Stimulated activated CD4-positive, alpha-beta T cell treated with anti-CD3 and anti-CD28 coated beads, TNF-alpha, amount 100 ng/mL, for 1 hour (primary cell): Measurements from ENCODE around the gene SLC2A13.
"Not testable (repeated sequence)": the region's sequence is repeated elsewhere in the genome, so short reads cannot be mapped to it uniquely, and the experiment has no call there.

Experiments used
- DNase-seq, 3 donors: peaks; one replicate each; pipeline ENCODE4 v3.0.0-alpha.2; 2020; ENCODE audit warnings: low read depth in 3 of 3, low spot score in 1 of 3

SLC2A13 gene

DNA sequence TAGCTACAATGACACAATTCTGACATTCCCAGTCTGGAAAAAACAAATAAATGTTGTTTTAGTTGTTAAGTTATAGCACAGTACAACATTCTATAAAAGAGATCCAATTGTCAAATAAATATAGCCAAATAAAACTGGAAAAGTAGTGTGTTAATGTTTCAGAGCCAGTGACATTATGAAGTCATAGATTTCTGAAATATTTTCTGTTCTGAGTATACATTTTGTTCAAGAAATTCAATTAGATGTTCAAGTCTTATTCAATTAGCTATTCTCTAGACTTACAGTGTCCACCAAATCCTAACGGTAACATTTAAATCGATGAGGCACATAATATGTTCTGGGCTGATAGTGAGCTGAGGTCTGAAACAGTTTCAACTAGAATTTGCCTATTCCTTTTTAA is 290.1 kb downstream of the SLC2A13 start:
- DNase-seq: no peak

DNA sequence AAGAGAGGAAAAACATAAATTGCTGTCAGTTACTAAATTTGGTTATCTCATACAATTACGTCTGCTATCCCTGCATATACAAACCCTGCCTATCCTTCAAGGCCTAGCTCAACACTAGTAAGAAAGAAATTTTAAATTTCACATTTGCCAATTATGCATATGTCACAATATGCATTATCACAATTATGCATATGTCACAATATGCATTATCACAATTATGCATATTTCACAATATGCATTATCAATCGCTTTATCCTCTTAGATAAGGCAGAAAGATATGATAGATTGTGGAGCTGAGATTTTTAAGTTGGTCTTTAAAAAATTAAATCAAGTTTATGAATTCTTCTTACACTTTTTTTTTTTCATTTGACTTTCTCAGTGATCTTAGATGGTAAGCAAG is 291.3 kb downstream of the SLC2A13 start:
- no peak for DNase-seq

- no peak for DNase-seq
Measured at GRCh38 chr12:39813776-39814175, 292.1 kb downstream of the SLC2A13 start.

GRCh38 chr12:39812456-39812855 is 293.4 kb downstream of the SLC2A13 start:
- not testable (repeated sequence) for DNase-seq

DNA sequence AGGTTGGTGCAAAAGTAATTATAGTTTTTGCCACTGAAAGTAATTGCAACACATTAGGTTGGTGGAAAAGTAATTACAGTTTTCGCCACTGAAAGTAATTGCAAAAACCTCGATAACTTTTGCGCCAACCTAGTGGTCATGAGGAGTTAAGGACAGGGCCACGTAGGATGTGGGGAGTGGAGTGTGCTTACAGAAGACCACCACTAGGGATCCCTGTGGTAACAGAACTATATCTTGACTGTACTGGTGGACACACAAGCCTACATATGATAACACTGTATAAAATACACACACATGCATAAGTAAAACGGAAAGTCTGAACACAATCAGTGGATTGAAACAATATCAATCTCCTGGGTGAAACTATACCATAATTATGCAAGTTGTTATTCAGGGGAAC is 298.8 kb downstream of the SLC2A13 start:
- DNase-seq: no peak

GRCh38 chr12:39805651-39806050 is 300.2 kb downstream of the SLC2A13 start:
- no peak for DNase-seq

- DNase-seq: no peak
Measured at GRCh38 chr12:39804898-39805297, 301.0 kb downstream of the SLC2A13 start.

DNA sequence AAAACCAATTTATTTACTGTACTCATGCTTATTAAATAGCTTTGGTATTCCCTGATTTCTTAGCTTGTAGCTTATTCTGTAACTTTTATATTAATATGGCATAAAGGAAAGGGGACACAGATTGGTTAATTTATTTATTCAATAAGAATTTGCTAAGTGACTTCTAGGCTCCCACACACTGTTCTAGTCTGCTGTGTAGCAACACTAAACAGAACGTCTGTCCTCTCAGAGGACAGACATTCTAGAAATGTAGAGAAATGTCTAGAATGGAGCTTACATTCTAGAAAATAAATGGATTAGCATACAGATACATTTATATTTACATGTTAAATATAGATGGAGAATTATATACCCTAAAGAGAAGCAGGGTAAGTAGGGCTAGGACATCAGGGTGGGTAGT is 301.4 kb downstream of the SLC2A13 start:
- no peak for DNase-seq

- DNase-seq: no peak
Measured at GRCh38 chr12:39803151-39803550, 302.7 kb downstream of the SLC2A13 start.

DNA sequence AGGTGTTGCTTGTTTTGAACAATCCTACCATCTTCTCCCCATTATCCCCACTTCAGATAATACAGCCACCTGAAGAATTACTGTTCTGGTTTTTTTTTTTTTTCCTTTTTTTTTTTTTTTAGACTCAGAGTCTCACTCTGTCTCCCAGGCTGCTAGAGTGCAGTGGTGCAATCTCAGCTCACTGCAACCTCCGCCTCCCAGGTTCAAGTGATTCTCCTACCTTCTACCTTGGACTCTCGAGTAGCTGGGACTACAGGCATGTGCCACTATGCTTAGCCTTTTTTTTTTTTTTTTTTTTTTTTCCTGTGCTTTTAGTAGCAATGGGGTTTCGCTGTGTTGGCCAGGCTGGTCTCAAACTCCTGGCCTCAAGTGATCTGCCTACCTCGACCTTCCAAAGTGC is 306.9 kb downstream of the SLC2A13 start:
- no peak for DNase-seq

- DNase-seq: no peak
Measured at GRCh38 chr12:39798429-39798828, 307.5 kb downstream of the SLC2A13 start.

DNA sequence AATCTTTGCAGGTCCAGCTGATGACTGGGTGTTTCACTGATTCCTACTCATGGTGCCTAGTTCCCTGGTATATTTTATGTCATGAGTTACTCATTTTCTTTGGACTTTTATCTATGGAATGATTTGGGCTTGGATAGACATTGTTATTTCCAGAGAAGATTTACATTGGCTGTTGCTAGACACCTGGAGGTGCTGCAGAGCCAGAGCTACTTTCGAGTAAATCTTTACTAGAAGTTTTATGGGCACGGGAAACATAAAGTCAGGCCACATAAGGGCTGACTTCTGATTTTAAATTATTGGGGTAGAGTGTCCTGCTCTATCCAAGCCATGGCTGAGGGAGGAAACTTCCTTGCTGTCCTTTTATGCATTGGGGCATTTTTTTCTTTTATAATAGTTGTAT is 310.4 kb downstream of the SLC2A13 start:
- DNase-seq: no peak

- no peak for DNase-seq
Measured at GRCh38 chr12:39792938-39793337, 312.9 kb downstream of the SLC2A13 start.

- DNase-seq: no peak
Measured at GRCh38 chr12:39788239-39788638, 317.6 kb downstream of the SLC2A13 start.

DNA sequence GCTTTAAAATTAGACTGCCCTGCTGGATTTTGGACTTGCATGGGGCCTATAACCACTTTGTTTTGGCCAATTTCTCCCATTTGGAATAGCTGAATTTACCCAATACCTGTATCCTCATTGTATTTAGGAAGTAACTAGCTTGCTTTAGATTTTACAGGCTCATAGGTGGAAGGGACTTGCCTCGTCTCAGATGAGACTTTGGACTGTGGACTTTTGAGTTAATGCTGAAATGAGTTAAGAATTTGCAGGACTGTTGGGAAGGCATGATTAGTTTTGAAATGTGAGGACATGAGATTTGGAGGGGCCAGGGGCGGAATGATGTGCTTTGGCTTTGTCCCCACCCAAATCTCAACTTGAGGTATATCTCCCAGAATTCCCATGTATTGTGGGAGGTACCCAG is 320.1 kb downstream of the SLC2A13 start:
- not testable (repeated sequence) for DNase-seq

- no peak for DNase-seq
Measured at GRCh38 chr12:39782026-39782545, 323.8 kb downstream of the SLC2A13 start.

GRCh38 chr12:39780913-39781446 is 324.9 kb downstream of the SLC2A13 start:
- DNase-seq: no peak

- no peak for DNase-seq
Measured at GRCh38 chr12:39780411-39780912, 325.4 kb downstream of the SLC2A13 start.

DNA sequence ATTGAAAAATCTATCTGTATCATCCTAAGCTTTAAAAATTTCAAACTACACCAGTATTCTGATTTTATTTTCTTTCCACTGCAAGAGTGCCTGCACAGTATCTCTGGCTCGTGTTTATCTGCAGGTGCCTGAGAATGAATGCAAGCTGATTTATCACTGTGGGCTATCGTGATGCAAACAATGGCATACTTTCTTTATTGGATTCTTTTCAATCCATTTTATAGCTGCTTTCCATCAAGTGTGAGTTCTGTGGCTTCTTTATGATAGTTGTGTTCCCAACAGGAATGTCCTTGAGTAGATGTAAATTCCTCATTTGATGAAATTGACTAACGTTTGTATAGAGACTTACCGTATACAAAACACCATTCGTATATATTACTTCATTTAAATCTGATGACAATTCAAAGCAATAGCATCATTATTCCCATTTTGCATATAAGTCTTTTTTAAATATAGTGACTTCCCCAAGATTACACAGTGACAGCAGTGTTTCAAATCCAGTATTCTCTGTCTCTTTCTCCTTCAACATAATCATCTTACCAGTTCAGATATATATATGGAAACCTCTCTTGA is 326.0 kb downstream of the SLC2A13 start:
- no peak for DNase-seq

GRCh38 chr12:39777465-39777864 is 328.4 kb downstream of the SLC2A13 start:
- no peak for DNase-seq

GRCh38 chr12:39773266-39773665 is 332.6 kb downstream of the SLC2A13 start:
- no peak for DNase-seq

DNA sequence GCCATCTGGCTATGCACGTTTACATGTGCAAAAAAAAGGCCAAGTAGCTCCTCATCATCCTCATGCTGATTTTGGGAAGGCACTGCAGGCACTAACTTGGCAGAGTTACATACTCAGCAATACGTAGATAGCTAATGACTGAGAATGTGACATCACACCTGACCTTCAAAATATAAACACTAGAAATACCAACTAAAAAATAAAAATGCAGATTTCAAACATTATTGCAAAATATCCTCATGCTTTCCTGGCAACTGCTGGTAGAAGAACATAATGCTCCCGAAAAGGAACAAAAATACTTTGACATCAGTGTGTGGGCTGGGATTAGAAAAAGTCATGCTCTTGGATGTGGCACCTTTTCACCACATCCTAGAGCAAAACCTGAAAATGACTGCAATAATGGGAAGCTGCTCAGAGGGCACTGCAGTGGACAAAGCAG is 333.0 kb downstream of the SLC2A13 start:
- DNase-seq: no peak

GRCh38 chr12:39771456-39771855 is 334.4 kb downstream of the SLC2A13 start:
- no peak for DNase-seq
